Erythroblast (primary cell): Measurements from ENCODE around the gene CYP26A1.

Source experiments
- GATA1 ChIP-seq: IDR thresholded peaks from 2 replicates; pipeline ENCODE4 v1.6.1; 2011; ENCODE audit warnings: low read depth, mild to moderate bottlenecking, control low read depth, low read length, moderate library complexity
- POLR2A ChIP-seq: IDR thresholded peaks from 2 replicates; pipeline ENCODE4 v1.6.1; 2011; ENCODE audit warnings: mild to moderate bottlenecking, low read length

- TF ChIP-seq POLR2A (no peak), GATA1 (no peak)
Observed at GRCh38 chr10:93061594-93062513, 11.8 kb upstream of the CYP26A1 start.
